HG03103 (cell line): ENCODE measurements around the gene DPYSL5.
"Not testable (repeated sequence)": the region's sequence is repeated elsewhere in the genome, so short reads cannot be mapped to it uniquely, and the experiment has no call there.

Source experiments
- ATAC-seq: cut with Tn5 transposase; IDR thresholded peaks from one replicate; pipeline ENCODE4 v1.9.1; 2021; ENCODE audit warnings: low read depth; ENCODE audit not compliant: unreplicated experiment

The DPYSL5 gene

DNA sequence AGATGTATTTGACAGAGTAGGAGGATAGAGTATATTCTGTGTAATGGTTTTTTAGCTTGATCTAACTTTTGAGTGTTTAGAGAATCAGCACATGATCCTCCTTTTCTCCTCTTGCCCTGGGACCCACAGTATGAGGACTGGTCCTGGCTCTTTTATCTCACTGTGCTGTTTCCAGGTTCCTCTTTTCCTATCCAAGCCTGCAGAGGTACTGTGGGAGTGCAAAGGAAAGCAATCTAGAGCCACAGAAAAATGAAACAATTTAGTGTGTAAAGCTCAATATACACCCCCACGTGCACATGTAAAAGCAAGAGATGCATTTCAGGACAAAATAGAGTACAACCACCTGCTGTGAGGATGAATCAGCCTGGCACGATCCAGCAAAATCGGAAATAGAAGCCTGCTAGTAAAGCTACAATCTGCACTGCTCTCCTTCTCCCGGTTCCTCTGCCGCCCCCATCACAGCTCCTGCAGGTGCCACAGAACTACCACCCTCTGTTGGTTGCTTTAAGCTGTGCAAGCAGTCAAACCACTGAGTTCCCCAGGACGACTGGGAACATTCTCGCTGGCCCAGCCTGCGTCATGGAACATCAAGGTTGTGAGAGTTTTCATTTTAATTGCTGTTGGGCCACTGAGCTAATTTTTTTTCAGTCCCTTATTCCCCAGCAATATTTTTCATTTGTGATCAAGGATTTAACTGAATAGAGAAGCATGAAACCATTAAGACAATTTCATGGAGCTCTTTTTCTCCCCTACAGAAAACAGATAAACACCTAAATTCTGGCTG is 74.7 kb downstream of the DPYSL5 start:
- no peak for ATAC-seq

DNA sequence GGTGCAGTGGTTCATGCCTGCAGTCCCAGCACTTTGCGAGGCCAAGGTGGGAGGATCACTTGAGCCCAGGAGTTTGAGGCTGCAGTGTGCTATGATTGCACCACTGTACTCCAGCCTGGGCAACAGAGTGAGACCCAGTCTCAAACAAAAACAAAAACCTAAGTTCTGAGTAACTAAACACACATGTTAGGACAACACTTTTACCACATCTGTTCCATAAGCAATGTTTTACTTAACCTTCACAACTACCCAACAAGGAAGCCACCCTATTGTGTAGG is 75.2 kb downstream of the DPYSL5 start:
- not testable (repeated sequence) for ATAC-seq

DNA sequence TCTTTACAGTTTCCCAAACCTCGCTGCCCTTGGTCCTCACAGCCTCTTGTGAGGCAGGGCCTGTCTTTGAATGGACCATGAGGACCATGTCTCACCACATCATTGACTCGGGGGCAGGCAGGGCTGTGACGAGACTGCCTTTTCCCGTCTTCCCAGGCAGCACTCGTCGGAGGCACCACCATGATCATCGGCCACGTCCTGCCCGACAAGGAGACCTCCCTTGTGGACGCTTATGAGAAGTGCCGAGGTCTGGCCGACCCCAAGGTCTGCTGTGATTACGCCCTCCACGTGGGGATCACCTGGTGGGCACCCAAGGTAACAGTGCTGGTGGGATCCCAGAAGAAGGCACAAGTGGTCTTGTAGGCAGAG is 76.8 kb downstream of the DPYSL5 start:
- no peak for ATAC-seq

DNA sequence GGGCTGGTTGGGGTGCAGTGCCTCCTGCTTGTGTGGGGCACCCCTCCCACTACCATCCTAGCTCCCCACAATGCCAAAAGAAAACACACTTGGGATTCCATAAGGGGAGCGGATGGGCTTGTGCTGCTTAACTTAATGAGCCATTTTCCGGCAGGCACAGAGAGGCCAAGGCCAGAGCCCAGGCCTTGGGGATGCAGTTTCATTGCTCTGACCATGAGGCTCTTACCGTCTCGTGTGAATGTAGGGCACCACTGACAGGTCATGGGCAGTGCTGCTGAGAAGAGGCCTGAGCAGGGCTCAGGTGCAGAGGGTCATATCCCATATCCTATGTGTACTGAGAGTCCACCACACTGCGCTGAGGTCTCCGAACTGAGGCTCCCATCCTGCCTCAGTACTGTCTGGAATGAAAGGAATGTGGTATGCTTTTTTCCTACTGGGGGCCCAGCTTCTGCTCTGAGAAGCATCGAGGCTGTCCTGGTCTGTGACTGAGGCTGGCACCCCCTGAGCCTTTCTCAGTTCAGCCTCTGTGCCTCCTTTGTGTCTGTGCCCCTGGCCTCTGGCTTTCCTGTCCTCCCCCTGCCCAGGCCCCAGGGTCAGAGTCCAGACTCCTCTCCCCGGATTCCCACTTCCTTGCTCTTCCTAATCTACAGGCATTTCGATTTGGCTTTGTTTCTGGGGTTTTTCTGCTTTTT is 77.3 kb downstream of the DPYSL5 start:
- no peak for ATAC-seq

DNA sequence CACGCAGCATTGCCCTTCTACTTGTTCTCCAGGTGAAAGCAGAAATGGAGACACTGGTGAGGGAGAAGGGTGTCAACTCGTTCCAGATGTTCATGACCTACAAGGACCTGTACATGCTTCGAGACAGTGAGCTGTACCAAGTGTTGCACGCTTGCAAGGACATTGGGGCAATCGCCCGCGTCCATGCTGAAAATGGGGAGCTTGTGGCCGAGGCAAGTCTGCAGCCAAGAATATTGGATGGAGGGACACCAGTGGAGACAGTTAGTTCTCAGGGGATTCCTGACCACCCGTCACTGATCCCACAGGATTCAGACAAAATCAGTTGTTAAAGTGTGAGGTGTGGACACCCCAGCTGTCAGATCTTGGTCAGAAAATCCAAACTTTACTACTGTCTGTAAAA is 79.3 kb downstream of the DPYSL5 start:
- ATAC-seq: no peak

DNA sequence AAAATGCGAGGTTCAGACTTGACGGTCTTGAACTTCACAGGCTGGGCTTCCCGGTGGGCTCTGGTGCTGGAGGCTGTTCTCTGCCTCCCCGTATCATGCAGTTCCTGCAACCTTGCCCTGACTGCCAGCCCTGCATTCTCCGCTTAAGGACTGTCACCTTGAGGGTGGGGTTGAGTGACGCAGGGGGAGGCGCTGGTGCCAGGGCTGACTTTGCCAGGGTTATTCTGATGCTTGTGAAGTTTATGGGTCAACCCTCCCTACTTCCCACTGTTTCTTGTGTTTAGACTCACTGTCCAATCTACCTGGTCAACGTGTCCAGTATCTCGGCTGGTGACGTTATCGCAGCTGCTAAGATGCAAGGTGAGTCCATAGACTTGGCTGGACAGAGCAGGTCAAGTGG is 85.0 kb downstream of the DPYSL5 start:
- no peak for ATAC-seq

DNA sequence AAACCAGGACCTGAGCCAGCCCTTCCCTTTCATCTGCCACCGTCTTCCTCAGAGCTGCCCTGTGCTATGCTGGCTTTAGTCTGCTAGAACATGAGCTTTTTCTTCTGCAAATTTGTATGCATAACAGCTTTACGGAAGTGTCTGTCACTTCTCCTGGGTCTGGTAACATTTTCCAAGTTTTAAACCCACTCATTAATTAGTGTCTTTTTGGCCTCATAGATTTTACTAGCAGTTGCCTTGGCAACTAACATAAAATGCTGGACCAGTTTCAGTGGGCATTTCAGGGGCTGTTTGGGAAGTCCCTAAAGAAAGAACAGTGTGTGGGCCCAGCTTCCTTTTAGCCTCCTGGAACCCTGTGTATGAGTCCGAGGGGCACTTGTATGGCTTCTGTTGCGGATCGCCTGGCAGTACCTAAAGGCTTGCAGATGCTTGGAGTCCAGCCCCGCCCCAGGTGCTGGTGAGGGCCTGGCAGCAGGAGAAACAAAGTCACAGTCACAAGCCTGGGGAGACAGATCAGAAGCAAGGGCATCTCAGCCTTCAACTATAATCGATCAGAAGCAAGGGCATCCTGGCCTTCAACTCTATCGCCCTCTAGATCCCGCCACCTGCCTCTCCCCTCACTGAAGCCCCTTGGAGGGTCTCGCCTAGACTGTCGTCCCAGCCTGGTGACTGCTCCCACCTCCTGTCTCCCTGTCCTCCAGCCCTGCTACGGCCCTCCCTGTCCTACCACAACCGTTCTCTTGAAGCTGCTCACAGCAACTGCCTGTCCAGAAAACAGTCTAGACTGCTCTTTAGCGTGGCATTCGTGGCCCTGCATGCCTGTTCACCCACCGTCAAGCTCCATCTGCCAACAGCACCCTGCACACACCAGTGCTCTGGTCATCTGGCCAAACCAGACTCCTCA is 85.8 kb downstream of the DPYSL5 start:
- no peak for ATAC-seq

DNA sequence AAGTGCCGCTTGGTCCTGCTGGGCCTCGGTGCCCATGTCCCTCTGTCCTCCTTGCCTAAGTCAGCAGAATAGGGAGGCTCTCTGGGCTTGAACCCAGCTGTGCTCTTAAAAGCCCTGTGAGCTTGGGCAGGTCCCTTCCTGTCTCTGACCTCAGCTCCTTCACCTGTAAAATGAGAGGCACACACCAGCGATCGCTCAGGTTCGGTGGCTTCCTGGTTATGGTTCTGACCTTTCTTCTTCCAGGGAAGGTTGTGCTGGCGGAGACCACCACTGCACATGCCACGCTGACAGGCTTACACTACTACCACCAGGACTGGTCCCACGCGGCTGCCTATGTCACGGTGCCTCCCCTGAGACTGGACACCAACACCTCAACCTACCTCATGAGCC is 86.4 kb downstream of the DPYSL5 start:
- ATAC-seq: no peak

DNA sequence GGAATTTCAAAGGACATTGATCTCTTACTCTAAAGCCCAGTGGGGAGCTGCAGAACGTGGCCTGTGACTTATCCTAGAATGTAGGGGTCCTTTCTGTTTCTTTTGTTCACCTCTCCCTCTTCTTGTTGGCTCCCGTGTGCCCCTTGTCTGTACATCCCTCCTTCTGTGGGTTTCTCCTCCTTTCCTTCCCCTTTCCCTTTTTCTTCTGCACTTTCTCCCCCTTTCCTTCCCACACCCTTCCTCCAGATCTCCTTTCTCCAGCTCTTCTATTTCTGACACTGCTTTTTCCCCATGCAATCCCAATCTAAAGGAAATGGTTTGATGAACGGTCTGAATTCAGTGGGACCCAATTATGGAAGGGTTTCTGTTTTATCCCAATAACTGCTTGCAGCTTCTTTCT is 87.1 kb downstream of the DPYSL5 start:
- no peak for ATAC-seq

DNA sequence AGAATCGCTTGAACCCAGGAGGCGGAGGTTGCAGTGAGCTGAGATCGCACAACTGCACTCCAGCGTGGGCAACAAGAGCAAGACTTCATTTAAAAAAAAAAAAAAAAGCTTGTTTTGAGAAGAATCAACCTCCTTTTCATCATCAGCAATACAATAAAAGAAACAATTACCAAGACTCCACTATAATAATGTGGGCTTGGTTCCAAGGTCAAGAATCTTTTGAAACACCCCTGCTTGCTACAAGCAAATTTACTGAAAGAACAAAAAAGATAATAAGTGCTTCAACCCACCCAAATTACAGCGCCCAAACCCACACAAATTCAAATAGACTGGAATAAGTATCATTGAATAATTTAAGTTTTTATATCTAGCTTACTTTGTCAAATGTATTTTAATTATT is 88.9 kb downstream of the DPYSL5 start:
- ATAC-seq: no peak

DNA sequence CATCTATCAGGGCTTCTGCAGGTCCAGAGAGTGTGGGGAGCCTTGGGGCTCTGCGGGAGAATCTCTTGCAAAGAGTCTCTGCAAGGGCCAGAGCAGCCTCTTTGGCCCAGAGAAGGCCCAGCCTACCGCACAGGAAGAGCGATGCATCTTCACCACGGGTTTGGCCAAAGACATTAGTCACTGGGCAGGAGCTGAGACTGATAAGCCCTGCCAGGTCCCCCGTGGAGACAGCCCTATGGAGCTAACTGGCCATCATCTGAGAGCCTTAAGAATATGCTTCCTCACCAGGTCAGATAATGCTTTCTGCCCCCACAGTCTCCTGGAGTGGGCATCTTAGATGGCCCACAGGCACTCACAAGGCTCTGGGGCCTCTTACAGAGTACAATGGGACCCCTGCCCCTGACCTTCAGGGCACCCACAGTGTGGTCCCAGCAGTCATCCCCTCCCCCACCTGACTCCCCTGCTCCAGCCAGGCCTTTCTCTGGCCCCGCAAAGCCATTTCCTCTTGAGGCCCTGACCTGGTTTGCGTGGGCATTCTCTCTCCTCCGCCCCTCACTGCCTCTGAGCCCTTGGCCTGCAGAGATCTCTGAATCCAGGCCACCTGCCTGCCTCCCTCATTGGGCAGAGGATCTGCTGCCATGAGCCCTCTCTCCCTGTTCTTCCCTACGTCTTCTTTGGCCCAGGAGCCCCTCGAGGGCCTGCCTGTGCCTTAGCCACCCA is 90.6 kb downstream of the DPYSL5 start:
- ATAC-seq: no peak

DNA sequence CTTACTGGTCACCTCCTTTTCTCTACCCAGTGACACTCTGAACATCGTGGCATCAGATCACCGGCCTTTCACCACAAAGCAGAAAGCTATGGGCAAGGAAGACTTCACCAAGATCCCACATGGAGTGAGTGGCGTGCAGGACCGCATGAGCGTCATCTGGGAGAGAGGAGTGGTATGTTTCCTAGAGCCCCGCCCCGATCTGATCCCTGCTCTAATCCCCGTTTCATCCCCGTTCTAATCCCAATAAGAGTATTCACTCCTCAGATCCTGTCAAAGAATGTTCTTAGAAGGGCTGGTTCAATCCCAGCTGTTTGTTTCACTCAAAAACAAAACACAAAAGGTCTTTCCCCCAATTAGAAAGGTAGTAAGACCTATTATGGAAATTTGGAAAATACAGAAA is 92.1 kb downstream of the DPYSL5 start:
- no peak for ATAC-seq

DNA sequence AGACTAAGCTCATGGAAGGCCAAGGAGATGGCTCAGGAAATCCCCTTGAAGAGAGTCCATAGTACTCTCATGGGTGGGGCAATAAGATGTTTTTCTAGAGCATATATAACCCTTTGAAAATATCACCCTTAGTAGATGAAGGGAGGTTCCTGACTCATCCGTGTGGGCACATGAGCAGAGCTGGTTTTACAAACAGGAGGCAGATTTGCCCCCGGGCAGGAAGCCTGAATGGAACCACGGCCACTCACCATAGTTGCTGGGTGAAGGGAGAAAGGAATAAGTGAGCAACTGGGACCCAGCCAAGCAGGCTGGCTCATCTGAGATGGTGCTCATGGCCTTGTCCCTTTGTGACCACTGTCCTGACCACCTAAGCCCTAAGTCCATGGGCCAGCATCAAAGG is 93.6 kb downstream of the DPYSL5 start:
- no peak for ATAC-seq

DNA sequence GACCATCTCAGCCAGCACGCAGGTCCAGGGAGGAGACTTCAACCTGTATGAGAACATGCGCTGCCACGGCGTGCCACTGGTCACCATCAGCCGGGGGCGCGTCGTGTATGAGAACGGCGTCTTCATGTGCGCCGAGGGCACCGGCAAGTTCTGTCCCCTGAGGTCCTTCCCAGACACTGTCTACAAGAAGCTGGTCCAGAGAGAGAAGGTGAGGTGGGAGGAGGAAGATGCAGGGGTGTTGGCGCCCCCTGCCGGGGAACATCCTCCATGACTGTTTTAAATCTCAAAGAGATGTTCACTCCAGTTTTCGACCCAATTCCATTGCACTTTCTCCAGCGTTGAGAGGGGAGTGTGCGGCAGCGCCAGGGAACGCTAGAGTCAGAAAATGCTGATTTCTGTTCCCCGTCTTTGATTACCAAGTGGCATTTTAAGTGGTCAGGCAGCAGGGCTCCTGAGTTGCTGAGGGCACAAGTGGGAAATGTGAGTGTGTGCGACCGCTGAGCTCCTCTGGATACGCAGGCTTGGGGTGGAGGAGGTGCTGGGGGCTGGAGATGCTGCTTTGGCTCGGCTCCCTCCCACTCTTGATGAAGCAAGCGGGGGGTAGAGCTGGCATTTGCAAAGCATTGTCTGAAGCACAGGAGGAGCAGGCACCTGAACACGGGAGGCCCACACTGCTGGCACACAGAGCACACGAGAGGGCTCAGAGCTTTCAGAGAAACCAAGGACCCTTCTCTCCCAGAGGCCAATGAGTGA is 94.8 kb downstream of the DPYSL5 start:
- ATAC-seq: no peak

DNA sequence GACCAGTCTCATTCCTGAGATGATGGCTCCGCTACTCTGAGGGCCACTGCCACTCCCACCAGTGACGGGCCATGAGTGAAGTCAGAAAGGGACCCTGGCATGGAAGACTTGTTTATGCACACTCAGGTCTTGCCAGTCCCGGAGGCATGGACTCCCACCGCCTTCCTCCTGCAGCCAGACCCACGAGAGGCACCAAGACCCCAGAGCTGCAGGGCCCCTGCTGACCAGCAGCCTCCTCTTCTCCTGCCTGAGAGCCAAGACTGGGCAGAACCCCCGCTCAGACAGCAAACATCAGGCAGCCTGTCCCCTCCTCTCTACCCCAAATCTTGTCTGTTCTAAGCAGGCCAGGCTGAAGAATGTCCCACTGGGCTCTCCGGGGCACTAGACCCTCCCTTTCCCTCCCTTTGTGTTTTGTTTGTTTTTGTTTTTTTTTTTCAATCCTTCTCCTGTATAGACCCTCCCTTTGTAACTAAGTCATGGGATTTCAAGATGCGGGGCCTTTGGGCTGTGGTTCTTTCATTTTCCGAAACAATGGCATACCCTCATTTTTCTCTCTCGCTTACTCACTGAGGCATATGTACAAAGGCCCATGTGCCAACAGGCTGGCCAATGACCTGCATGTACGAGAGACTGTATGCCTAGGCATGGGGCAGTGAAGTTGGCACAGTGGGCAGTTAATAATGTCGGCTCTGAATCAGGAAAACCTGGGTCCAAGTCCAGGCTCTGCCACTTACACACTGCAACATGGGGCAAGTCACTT is 98.2 kb downstream of the DPYSL5 start:
- no peak for ATAC-seq

DNA sequence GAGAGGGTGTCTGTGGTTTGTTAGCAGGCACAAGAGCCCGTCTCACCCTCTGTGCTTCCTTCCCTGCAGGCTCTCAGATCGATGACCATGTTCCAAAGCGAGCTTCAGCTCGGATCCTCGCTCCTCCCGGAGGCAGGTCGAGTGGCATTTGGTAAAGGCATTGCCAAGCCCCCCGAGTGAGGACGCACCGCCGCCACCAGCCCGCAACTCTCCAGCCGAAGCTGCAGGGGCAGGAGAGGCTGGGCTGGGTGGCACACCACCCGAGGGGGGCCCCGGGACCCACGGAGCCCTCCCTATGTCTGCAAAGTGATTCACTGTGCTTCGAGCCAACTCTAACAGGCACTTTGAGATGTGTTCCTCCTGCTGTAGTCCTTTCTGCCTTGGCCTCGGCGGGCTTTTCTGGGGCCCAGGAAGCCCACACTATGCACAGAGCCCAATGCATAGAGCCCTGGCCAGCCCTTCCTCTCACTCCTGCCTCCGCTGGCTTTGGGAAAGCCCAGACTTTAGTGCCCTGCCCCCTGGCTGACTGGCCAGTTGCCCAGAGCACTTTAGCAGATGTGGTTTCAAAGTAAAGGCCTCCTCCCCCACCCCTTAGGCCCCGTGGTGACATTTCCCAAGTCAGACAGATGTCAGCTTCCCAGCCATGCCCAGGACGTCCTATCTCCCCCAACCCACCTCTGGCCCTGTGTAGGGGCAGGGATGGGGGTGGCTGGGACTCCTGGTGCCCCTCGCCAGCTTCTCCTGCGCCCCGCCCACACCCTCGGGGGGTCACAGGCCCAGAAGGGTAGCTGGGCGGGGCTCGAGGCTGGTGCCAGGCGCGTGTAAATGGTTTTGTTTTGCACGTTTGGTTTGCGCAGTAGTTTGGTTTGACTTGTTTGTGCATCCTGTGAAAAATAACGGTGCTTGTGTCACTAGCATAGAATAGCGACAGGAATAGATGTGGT is 99.2 kb downstream of the DPYSL5 start:
- no peak for ATAC-seq

DNA sequence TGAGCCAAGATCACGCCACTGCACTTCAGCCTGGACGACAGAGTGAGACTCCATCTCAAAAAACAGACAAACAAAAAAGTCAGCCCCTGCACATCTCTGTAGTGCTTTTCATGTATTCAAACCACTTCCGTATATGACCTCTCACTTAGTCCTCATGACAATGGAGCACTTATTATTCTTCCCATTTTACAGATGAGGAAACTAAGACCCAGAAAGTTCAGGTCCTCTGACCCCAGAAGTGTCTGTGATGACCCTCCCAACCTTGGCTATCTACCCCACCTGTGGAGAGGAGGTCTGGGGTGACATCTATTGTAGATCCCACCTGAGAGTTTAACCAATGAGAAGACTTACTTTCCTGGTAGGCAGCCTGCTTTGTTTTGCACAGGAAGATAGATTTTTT is 100.9 kb downstream of the DPYSL5 start:
- ATAC-seq: no peak

DNA sequence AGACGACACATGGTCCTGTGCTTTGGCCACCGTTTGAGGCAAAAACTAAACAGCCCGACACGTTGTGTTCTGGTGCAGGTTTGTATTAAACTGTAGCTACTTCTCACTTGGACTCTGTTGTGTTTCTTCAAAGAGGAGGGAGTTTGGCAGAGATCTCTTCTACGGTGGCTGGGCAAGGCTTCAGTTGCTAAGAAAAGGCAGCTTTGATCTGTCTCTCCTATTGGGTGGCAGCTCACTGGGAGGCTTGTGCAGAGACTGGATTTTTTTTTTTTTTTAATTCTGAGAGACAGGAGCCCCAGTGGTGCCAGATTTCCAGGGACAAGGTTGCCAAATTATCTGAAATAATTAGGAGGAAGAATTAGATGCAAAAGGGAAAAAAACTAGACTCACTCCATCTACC is 102.3 kb downstream of the DPYSL5 start:
- ATAC-seq: no peak
